Measurements from ENCODE around the gene CTSF. TPM values are rescaled to one million over a fixed set of nuclear protein-coding genes. Genes with fewer than 3 reads are reported as not detected.
"Not testable (repeated sequence)": the region's sequence is repeated elsewhere in the genome, so short reads cannot be mapped to it uniquely, and the experiment has no call there.

Gene CTSF
- total RNA-seq, 1 donor from 2014 or later: 85.7 TPM

DNA sequence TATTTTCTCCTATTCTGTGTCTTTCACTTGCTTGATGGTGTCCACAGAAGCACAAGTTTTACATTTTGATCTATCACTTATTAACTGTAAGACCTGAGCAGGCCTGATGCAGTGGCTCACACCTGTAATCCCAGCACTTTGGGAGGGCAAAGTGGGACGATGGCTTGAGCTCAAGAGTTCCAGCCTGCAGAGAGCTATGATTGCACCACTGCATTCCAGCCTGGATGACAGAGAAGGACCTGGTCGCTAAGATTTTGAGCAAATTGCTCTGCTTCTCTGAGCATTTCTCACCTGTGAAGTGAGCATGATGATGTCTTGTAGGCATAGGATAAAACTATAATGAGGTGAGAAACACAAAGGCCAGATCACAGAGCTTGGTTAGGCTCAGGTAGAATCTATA lies 17.7 kb upstream of the CTSF start:
- TF ChIP-seq, protein P1, sequence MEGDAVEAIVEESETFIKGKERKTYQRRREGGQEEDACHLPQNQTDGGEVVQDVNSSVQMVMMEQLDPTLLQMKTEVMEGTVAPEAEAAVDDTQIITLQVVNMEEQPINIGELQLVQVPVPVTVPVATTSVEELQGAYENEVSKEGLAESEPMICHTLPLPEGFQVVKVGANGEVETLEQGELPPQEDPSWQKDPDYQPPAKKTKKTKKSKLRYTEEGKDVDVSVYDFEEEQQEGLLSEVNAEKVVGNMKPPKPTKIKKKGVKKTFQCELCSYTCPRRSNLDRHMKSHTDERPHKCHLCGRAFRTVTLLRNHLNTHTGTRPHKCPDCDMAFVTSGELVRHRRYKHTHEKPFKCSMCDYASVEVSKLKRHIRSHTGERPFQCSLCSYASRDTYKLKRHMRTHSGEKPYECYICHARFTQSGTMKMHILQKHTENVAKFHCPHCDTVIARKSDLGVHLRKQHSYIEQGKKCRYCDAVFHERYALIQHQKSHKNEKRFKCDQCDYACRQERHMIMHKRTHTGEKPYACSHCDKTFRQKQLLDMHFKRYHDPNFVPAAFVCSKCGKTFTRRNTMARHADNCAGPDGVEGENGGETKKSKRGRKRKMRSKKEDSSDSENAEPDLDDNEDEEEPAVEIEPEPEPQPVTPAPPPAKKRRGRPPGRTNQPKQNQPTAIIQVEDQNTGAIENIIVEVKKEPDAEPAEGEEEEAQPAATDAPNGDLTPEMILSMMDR (IDR thresholded peaks at IDR 0.05): no peak
- TF ChIP-seq POLR2AphosphoS5 (IDR thresholded peaks at IDR 0.05; ENCODE audit: insufficient read depth in 1 of 2, low read depth in 1 of 2) (no peak), POLR2A (IDR thresholded peaks at IDR 0.05) (no peak)

DNA sequence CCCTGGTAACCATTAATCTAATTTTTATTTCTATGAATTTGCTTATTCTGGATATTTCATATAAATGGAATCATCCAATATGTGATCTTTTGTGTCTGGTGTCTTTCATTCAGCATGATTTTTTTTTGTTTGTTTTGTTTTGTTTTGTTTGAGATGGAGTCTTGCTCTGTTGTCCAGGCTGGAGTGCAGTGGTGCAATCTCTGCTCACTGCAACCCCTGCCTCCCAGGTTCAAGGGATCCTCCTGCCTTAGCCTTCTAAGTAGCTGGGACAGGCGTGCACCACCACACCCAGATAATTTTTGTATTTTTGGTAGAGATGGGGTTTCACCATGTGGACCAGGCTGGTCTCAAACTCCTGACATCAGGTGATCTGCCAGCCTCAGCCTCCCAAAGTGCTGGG lies 17.0 kb upstream of the CTSF start:
- H3K4me3 ChIP-seq; H3K36me3 ChIP-seq; DNase-seq (ENCODE audit: extremely low spot score in 2 of 2); H3K27me3 ChIP-seq; intact Hi-C loops (cut with DNase I); H3K4me1 ChIP-seq; H3K9me3 ChIP-seq; H3K27ac ChIP-seq: not testable (repeated sequence)

More for the DNA sequence above, 17.7 kb upstream of the CTSF start:
- Histone ChIP-seq H3K27me3 (no peaks in the 10 kb centered on the region), H3K27ac (no peak overlapping the region), H3K4me1 (no peaks in the 10 kb centered on the region), H3K4me3 (no peak overlapping the region), H3K9me3 (no peaks in the 10 kb centered on the region), H3K36me3 (no peaks in the 10 kb centered on the region)
- intact Hi-C loops (cut with DNase I): no loop called here
- no peak for DNase-seq (ENCODE audit: extremely low spot score in 2 of 2)

DNA sequence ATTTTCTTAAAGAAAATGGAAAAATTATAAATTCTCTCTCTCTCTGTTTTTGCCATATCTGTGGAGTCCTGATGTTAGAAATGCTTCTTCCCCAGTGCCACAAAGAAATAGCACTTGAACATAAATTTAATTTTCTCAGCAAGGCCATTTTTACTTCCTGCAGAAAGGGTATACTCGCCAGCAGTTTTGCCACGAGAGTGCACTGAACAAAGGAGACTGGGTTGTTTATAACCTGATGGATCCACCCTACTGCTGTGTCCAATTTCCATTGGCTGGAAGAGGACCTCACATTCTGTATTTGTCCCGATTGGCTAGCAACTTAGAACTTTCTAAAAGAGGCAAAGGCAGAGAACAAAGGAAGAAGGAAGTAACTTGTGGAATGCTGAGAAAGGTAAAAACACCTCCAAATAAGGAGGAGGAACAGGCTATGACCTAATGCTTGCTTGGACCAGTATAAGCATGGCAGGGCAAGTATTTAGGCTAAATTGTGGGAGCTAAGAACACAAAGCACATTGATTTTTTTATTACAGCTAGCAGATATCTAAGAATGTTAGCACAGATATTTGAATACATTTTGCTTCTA lies 14.2 kb upstream of the CTSF start:
- DNase-seq (ENCODE audit: extremely low spot score in 2 of 2); H3K27ac ChIP-seq; H3K36me3 ChIP-seq; H3K4me1 ChIP-seq; intact Hi-C loops (cut with DNase I); H3K9me3 ChIP-seq; H3K4me3 ChIP-seq; H3K27me3 ChIP-seq: not testable (repeated sequence)

DNA sequence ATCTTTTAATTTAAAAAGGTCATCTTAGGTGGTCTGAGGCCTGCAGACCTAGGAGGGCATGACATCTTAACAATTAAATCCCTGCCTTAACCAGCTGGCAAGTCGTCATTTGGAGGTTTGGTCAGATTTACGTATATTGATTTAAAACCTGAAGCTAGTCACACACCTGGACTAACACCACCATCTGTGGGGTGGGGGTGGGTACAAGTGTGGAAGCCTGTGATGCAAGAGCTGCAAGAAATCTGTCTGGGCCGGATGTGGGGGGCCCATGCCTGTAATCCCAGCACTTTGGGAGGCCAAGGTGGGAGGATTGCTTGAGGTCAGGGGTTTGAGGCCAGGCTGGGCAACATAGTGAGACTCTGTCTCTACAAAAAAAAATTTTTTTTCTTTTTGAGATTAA lies 12.9 kb upstream of the CTSF start:
- Histone ChIP-seq H3K27ac (no peak overlapping the region), H3K27me3 (no peaks in the 10 kb centered on the region), H3K4me1 (no peaks in the 10 kb centered on the region), H3K9me3 (no peaks in the 10 kb centered on the region), H3K4me3 (no peak overlapping the region), H3K36me3 (no peaks in the 10 kb centered on the region)
- intact Hi-C loops (cut with DNase I): no loop called here
- TF ChIP-seq, protein P1 (IDR thresholded peaks at IDR 0.05): no peak
- TF ChIP-seq POLR2A (IDR thresholded peaks at IDR 0.05) (no peak), POLR2AphosphoS5 (IDR thresholded peaks at IDR 0.05; ENCODE audit: insufficient read depth in 1 of 2, low read depth in 1 of 2) (no peak)
- no peak for DNase-seq (ENCODE audit: extremely low spot score in 2 of 2)

DNA sequence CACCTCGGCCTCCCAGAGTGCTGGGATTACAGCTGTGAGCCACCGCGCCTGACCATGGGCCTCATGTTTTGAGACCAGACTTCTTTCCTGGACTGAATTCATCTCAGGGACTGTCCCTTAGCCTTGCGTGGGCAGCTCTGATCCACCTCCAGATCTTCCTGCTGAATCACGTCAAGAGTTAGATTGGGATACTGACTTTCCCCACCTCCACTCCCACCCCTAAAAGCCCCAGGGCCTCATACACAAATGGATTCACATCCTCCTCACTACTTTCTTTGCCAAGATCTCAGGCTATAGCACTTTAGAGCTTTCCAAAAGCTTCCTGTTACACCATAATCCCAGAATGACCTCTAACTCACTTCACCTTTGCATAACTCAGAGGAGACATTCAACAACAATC lies 12.4 kb upstream of the CTSF start:
- H3K4me3 ChIP-seq: no peak overlapping the region
- H3K27me3 ChIP-seq: no peaks in the 10 kb centered on the region
- H3K9me3 ChIP-seq: no peaks in the 10 kb centered on the region
- H3K27ac ChIP-seq: no peak overlapping the region
- no peaks in the 10 kb centered on the region for H3K36me3 ChIP-seq
- TF ChIP-seq POLR2A (IDR thresholded peaks at IDR 0.05): no peak
- TF ChIP-seq, protein P1 (IDR thresholded peaks at IDR 0.05): no peak
- no peak for TF ChIP-seq POLR2AphosphoS5 (IDR thresholded peaks at IDR 0.05; ENCODE audit: insufficient read depth in 1 of 2, low read depth in 1 of 2)
- no peak for DNase-seq (ENCODE audit: extremely low spot score in 2 of 2)
- intact Hi-C loops (cut with DNase I): no loop called here
- H3K4me1 ChIP-seq: no peaks in the 10 kb centered on the region

DNA sequence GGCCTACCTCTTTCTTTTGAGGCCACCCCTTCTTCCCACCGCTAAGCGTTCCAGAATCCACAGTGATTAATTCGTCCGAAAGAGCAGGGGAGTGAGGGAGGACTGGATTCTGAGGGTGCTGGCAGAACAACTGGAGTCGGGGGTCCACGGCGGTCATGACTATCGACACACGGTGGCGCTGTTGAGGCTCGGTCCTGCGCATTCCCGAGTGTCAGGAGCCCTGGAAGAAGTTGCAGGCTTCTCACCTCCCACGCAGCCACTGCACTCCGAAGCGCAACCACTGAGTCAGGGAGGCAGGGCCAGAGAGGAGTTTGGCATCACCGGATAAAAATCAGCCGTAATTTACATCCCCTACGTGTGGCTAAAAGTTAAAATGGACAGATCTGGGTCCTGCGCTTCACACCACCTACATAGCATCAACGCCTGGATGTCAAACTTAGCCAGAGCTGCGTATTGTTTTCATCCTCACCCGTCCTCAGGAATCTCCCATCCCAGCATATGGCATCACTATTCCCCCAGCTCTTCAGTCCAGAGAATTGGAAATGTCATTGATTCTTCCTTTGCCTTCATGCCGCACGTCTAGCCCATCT lies 10.7 kb upstream of the CTSF start:
- DNase-seq (ENCODE audit: extremely low spot score in 2 of 2): no peak
- Histone ChIP-seq H3K36me3 (no peaks in the 10 kb centered on the region), H3K9me3 (no peaks in the 10 kb centered on the region), H3K27me3 (no peaks in the 10 kb centered on the region), H3K4me1 (no peaks in the 10 kb centered on the region), H3K4me3 (no peak overlapping the region), H3K27ac (no peak overlapping the region)
- intact Hi-C loops (cut with DNase I): loop anchor here (1.0 kb wide), 1 partner anchor 99 kb away; no protein-coding TSS in a partner anchor
- TF ChIP-seq POLR2AphosphoS5 (IDR thresholded peaks at IDR 0.05; ENCODE audit: insufficient read depth in 1 of 2, low read depth in 1 of 2): peak in 1 of 2 donors; percentile 39
- TF ChIP-seq POLR2A (IDR thresholded peaks at IDR 0.05): no peak
- TF ChIP-seq, protein P1 (IDR thresholded peaks at IDR 0.05): peak; percentile 76 to 84 (median 80)
